HL-60 (cell line): Measurements from ENCODE around the gene ZMPSTE24.
A peak's percentile ranks its signal among the peaks of the same experiment; 100 is the strongest.

Source experiments
- DNase-seq, 2 experiments: peaks; one replicate each; pipeline ENCODE4 v3.0.0-alpha.2; 2010 to 2020; ENCODE audit warnings: low read depth in 1 of 2, low spot score in 1 of 2
- H3K27ac ChIP-seq: fragments of 250-450 bp; sonication (Bioruptor Pico); replicated peaks from 2 replicates; pipeline ENCODE4 v1.5.1; 2020; ENCODE audit warnings: mild to moderate bottlenecking, moderate library complexity
- H3K27me3 ChIP-seq: fragments of 250-450 bp; sonication (Bioruptor Pico); 2 replicates; pipeline ENCODE4 v1.5.1; 2021; ENCODE audit warnings: mild to moderate bottlenecking, moderate library complexity; ENCODE audit not compliant: insufficient read depth, poor library complexity, severe bottlenecking
- H3K4me3 ChIP-seq: replicated peaks from 2 replicates; pipeline ENCODE4 v1.5.1; 2011; ENCODE audit warnings: mild to moderate bottlenecking, control low read depth, low read length; ENCODE audit not compliant: insufficient read depth
- GABPA ChIP-seq: IDR thresholded peaks from 2 replicates; pipeline ENCODE4 v1.6.1; 2012; ENCODE audit warnings: low read depth
- POLR2AphosphoS5 ChIP-seq: IDR thresholded peaks from 2 replicates; pipeline ENCODE4 v1.6.1; 2012; ENCODE audit warnings: low read depth
- SPI1 ChIP-seq: IDR thresholded peaks from 2 replicates; pipeline ENCODE4 v1.6.1; 2012; ENCODE audit warnings: low read depth, mild to moderate bottlenecking, borderline replicate concordance
- TF ChIP-seq, protein P1 (sequence below): IDR thresholded peaks from one replicate; pipeline ENCODE4 v1.5.1; 2011; ENCODE audit warnings: low read length, control low read depth, inconsistent platforms; ENCODE audit not compliant: insufficient read depth
- TF ChIP-seq, protein P2 (sequence below): IDR thresholded peaks from 2 replicates; pipeline ENCODE4 v1.6.1; 2012; ENCODE audit warnings: low read depth; ENCODE audit not compliant: insufficient replicate concordance

The ZMPSTE24 gene

GRCh38 chr1:40311692-40312091, 53.7 kb downstream of the ZMPSTE24 start:
- TF ChIP-seq POLR2AphosphoS5 (no peak), GABPA (no peak), SPI1 (no peak)
- TF ChIP-seq, protein P1, sequence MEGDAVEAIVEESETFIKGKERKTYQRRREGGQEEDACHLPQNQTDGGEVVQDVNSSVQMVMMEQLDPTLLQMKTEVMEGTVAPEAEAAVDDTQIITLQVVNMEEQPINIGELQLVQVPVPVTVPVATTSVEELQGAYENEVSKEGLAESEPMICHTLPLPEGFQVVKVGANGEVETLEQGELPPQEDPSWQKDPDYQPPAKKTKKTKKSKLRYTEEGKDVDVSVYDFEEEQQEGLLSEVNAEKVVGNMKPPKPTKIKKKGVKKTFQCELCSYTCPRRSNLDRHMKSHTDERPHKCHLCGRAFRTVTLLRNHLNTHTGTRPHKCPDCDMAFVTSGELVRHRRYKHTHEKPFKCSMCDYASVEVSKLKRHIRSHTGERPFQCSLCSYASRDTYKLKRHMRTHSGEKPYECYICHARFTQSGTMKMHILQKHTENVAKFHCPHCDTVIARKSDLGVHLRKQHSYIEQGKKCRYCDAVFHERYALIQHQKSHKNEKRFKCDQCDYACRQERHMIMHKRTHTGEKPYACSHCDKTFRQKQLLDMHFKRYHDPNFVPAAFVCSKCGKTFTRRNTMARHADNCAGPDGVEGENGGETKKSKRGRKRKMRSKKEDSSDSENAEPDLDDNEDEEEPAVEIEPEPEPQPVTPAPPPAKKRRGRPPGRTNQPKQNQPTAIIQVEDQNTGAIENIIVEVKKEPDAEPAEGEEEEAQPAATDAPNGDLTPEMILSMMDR = no peak
- TF ChIP-seq, protein P2, sequence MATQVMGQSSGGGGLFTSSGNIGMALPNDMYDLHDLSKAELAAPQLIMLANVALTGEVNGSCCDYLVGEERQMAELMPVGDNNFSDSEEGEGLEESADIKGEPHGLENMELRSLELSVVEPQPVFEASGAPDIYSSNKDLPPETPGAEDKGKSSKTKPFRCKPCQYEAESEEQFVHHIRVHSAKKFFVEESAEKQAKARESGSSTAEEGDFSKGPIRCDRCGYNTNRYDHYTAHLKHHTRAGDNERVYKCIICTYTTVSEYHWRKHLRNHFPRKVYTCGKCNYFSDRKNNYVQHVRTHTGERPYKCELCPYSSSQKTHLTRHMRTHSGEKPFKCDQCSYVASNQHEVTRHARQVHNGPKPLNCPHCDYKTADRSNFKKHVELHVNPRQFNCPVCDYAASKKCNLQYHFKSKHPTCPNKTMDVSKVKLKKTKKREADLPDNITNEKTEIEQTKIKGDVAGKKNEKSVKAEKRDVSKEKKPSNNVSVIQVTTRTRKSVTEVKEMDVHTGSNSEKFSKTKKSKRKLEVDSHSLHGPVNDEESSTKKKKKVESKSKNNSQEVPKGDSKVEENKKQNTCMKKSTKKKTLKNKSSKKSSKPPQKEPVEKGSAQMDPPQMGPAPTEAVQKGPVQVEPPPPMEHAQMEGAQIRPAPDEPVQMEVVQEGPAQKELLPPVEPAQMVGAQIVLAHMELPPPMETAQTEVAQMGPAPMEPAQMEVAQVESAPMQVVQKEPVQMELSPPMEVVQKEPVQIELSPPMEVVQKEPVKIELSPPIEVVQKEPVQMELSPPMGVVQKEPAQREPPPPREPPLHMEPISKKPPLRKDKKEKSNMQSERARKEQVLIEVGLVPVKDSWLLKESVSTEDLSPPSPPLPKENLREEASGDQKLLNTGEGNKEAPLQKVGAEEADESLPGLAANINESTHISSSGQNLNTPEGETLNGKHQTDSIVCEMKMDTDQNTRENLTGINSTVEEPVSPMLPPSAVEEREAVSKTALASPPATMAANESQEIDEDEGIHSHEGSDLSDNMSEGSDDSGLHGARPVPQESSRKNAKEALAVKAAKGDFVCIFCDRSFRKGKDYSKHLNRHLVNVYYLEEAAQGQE = no peak
- no peak for DNase-seq
- Histone ChIP-seq H3K27ac (no peak overlapping the region), H3K4me3 (no peak overlapping the region), H3K27me3 (peaks cover 11% of the 10 kb centered on the region)

- Histone ChIP-seq H3K27ac (peak overlapping the region; percentile 46), H3K4me3 (no peak overlapping the region), H3K27me3 (peaks cover 18% of the 10 kb centered on the region)
- DNase-seq = peak; percentile 69 to 87
- TF ChIP-seq, protein P2 = no peak
- TF ChIP-seq POLR2AphosphoS5 (peak; percentile 31; the same call in 1 of the 2 replicates), GABPA (peak; percentile 45), SPI1 (peak; percentile 88)
- TF ChIP-seq, protein P1 = no peak
These were observed 54.5 kb downstream of the ZMPSTE24 start for GRCh38 chr1:40312238-40313205.

DNA sequence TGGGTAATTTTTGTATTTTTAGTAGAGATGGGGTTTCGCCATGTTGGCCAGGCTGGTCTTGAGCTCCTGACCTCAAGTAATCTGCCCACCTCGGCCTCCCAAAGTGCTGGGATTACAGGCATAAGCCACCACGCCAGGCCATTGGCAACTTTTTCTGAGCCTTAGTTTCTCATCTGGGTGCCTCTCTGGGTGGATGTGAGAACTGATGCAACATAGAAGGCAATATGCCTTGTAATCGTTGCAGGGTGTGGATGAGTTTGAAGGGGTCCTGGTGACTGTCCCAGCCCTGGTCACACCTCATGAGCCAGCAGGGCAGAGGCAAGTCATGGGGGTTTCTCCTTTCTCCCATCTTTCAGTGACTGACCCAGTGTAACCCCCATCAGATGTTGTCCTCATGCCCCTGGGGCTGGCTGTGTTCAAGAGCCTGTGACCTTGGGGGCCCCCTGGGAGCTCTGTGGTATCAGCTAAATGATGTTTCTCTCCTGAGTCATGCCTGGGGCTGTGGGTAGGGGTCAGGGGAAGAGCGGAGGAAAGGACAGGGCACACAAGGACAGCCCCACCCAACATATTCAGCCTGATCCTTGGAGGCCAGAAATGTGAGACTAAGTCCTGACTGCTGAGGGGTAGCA, 55.4 kb downstream of the ZMPSTE24 start:
- peaks cover 19% of the 10 kb centered on the region for H3K27me3 ChIP-seq
- no peak for DNase-seq

More for the DNA sequence above, 55.4 kb downstream of the ZMPSTE24 start:
- Histone ChIP-seq H3K27ac (no peak overlapping the region), H3K4me3 (no peak overlapping the region)
- TF ChIP-seq, protein P1 = no peak
- TF ChIP-seq GABPA = no peak
- TF ChIP-seq SPI1 = no peak
- TF ChIP-seq, protein P2 = no peak
- no peak for TF ChIP-seq POLR2AphosphoS5
